ENCODE measurements around the gene SGK1. TPM values are rescaled to one million over a fixed set of nuclear protein-coding genes. Genes with fewer than 3 reads are reported as not detected.

Gene SGK1
- total and polyA plus RNA-seq, 2 experiments from 2014 or later, result 145 to 161 TPM

DNA sequence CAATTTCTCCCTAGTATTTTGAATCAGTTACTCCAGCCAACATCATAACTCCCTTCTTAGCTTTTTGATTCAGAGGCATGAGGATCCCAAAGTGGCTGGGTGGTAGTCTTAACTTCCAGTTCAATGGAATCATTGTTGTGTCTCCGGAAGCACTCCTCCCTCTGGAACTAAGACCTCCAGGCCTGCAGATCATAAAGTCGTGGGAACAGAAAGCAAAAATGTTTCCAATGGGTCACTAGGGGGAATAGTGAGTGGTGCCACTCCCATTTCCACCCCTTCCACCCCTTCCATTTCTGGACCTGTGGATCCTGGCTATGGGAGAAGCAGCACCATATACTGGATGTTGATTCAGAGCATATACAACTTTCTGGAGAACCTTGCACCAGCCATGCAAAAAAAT, 130.8 kb downstream of the SGK1 start:
- TF ChIP-seq, protein P1, sequence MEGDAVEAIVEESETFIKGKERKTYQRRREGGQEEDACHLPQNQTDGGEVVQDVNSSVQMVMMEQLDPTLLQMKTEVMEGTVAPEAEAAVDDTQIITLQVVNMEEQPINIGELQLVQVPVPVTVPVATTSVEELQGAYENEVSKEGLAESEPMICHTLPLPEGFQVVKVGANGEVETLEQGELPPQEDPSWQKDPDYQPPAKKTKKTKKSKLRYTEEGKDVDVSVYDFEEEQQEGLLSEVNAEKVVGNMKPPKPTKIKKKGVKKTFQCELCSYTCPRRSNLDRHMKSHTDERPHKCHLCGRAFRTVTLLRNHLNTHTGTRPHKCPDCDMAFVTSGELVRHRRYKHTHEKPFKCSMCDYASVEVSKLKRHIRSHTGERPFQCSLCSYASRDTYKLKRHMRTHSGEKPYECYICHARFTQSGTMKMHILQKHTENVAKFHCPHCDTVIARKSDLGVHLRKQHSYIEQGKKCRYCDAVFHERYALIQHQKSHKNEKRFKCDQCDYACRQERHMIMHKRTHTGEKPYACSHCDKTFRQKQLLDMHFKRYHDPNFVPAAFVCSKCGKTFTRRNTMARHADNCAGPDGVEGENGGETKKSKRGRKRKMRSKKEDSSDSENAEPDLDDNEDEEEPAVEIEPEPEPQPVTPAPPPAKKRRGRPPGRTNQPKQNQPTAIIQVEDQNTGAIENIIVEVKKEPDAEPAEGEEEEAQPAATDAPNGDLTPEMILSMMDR (IDR thresholded peaks at IDR 0.05; ENCODE audit: poor library complexity), result no peak
- no peak for TF ChIP-seq EZH2 (IDR thresholded peaks at IDR 0.05; ENCODE audit: borderline replicate concordance)
- no peak for TF ChIP-seq EZH2phosphoT487 (IDR thresholded peaks at IDR 0.05; ENCODE audit: low read depth, severe bottlenecking, unreplicated experiment)
- H3K9me2 ChIP-seq (replicated peaks; ENCODE audit: insufficient read depth), result no peaks in the 10 kb centered on the region
- no peaks in the 10 kb centered on the region for H3K27me3 ChIP-seq
- no peak overlapping the region for H3K27ac ChIP-seq
- H2AFZ ChIP-seq, result no peak overlapping the region
- H3K36me3 ChIP-seq (replicated peaks; ENCODE audit: insufficient read depth, low read depth), result no peaks in the 10 kb centered on the region
- H3K4me3 ChIP-seq, result no peak overlapping the region
- H3K9me3 ChIP-seq (ENCODE audit: low read depth), result no peaks in the 10 kb centered on the region
- H3K4me1 ChIP-seq (ENCODE audit: insufficient read depth), result peaks cover 11% of the 10 kb centered on the region
- no peaks in the 10 kb centered on the region for H3K79me2 ChIP-seq
- no peak overlapping the region for H3K4me2 ChIP-seq
- H4K20me1 ChIP-seq (ENCODE audit: insufficient read depth, poor library complexity, severe bottlenecking), result no peaks in the 10 kb centered on the region
- DNase-seq (ENCODE audit: low spot score), result no peak
- 58% methylated on average over 2 of the region's 2 CpGs for WGBS (ENCODE audit: low lambda C conversion rate, missing lambda C conversion rate)

DNA sequence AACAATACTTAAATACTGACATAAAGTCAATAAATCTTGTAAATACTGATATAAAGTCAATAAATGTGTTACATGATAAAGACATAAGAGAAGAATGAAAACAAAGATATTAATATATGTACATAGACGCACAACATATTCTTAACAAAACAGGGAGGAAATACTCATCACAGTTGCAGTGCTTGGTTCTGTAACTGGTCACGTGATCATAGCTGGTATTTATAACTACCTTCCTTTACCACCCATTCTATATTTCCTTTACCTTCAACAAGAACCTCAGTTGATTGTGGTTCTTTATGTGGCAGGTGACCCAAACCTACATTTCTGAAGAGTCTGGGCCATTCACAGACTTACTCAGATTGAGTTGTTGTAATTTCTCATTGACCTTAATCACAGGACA, 131.6 kb downstream of the SGK1 start:
- Histone ChIP-seq H3K4me3 (no peak overlapping the region), H3K4me2 (no peak overlapping the region), H3K36me3 (replicated peaks; ENCODE audit: insufficient read depth, low read depth) (no peaks in the 10 kb centered on the region), H3K4me1 (ENCODE audit: insufficient read depth) (peaks cover 11% of the 10 kb centered on the region), H3K9me3 (ENCODE audit: low read depth) (no peaks in the 10 kb centered on the region), H3K79me2 (no peaks in the 10 kb centered on the region), H3K27ac (no peak overlapping the region), H3K27me3 (no peaks in the 10 kb centered on the region), H3K9me2 (replicated peaks; ENCODE audit: insufficient read depth) (no peaks in the 10 kb centered on the region), H2AFZ (no peak overlapping the region), H4K20me1 (ENCODE audit: insufficient read depth, poor library complexity, severe bottlenecking) (no peaks in the 10 kb centered on the region)
- DNase-seq (ENCODE audit: low spot score), result no peak
- WGBS (ENCODE audit: low lambda C conversion rate, missing lambda C conversion rate), result 90% methylated on average over 2 of the region's 2 CpGs
- TF ChIP-seq EZH2 (IDR thresholded peaks at IDR 0.05; ENCODE audit: borderline replicate concordance) (no peak), EZH2phosphoT487 (IDR thresholded peaks at IDR 0.05; ENCODE audit: low read depth, severe bottlenecking, unreplicated experiment) (no peak)
- TF ChIP-seq, protein P1 (IDR thresholded peaks at IDR 0.05; ENCODE audit: poor library complexity), result no peak

DNA sequence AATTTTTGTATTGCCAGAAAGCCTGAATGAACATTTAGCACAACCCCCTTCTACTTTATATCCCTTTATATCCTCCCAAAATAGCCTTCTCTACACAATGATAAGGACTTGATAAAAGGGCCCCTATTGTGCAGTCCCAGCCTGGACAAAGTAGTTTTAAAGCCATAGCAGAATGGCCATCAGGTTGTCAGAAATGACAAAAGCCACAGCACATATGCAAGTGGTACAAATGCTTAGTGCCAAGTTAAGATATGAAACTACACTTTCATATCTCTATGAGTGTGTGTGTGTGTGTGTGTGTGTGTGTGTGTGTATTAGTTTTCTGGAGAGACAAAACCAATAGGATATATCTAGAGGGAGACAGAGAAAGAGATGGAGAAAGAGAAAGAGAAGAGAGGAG, 132.6 kb downstream of the SGK1 start:
- TF ChIP-seq, protein P1 (IDR thresholded peaks at IDR 0.05; ENCODE audit: poor library complexity), result no peak
- no peak for TF ChIP-seq EZH2phosphoT487 (IDR thresholded peaks at IDR 0.05; ENCODE audit: low read depth, severe bottlenecking, unreplicated experiment)
- TF ChIP-seq EZH2 (IDR thresholded peaks at IDR 0.05; ENCODE audit: borderline replicate concordance), result no peak
- Histone ChIP-seq H3K36me3 (replicated peaks; ENCODE audit: insufficient read depth, low read depth) (no peaks in the 10 kb centered on the region), H3K27ac (no peak overlapping the region), H3K4me3 (no peak overlapping the region), H3K9me3 (ENCODE audit: low read depth) (no peaks in the 10 kb centered on the region), H3K4me2 (no peak overlapping the region), H3K27me3 (no peaks in the 10 kb centered on the region), H3K9me2 (replicated peaks; ENCODE audit: insufficient read depth) (no peaks in the 10 kb centered on the region), H3K4me1 (ENCODE audit: insufficient read depth) (peaks cover 11% of the 10 kb centered on the region), H2AFZ (no peak overlapping the region), H4K20me1 (ENCODE audit: insufficient read depth, poor library complexity, severe bottlenecking) (no peaks in the 10 kb centered on the region), H3K79me2 (no peaks in the 10 kb centered on the region)
- no peak for DNase-seq (ENCODE audit: low spot score)

DNA sequence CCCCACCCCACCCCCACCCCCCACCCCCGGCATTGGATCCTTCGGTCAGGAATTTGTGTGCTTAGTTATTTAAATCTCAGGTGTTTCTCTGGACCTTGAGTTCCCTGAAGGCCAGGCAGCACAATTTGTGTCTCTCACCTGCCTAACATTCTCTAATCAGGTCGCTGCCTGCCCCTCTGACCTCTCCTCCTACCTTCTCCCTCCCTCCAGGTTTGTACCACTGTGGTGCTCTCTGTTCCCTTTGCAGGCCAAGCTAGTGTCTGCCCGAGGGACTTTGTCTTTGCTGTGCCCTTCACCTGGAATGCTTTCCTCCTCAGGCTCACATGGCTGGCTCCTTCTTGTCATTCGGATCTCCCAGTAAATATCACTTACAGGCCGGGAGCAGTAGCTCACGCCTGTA, 134.1 kb downstream of the SGK1 start:
- no peaks in the 10 kb centered on the region for H3K36me3 ChIP-seq (replicated peaks; ENCODE audit: insufficient read depth, low read depth)
- DNase-seq (ENCODE audit: low spot score), result no peak
- no peaks in the 10 kb centered on the region for H3K27me3 ChIP-seq
- WGBS (ENCODE audit: low lambda C conversion rate, missing lambda C conversion rate), result 58% methylated on average over 7 of the region's 7 CpGs
- H3K9me3 ChIP-seq (ENCODE audit: low read depth), result no peaks in the 10 kb centered on the region
- no peaks in the 10 kb centered on the region for H3K9me2 ChIP-seq (replicated peaks; ENCODE audit: insufficient read depth)
- no peak overlapping the region for H2AFZ ChIP-seq
- H3K4me2 ChIP-seq, result no peak overlapping the region
- H3K27ac ChIP-seq, result peak overlapping the region; percentile 37
- H3K4me1 ChIP-seq (ENCODE audit: insufficient read depth), result peaks cover 11% of the 10 kb centered on the region
- H4K20me1 ChIP-seq (ENCODE audit: insufficient read depth, poor library complexity, severe bottlenecking), result no peaks in the 10 kb centered on the region
- TF ChIP-seq, protein P1 (IDR thresholded peaks at IDR 0.05; ENCODE audit: poor library complexity), result no peak
- no peak for TF ChIP-seq EZH2 (IDR thresholded peaks at IDR 0.05; ENCODE audit: borderline replicate concordance)
- no peak for TF ChIP-seq EZH2phosphoT487 (IDR thresholded peaks at IDR 0.05; ENCODE audit: low read depth, severe bottlenecking, unreplicated experiment)
- no peaks in the 10 kb centered on the region for H3K79me2 ChIP-seq
- no peak overlapping the region for H3K4me3 ChIP-seq

Data from hepatocyte (in vitro differentiated cells).